ENCODE measurements around the gene FARP1.

FARP1 gene

GRCh38 chr13:98203646-98204326 lies 60.9 kb downstream of the FARP1 start:
- DNase-seq (ENCODE audit: low read depth in 3 of 3) = no peak

- no peak for DNase-seq (ENCODE audit: low read depth in 3 of 3)
Measured at GRCh38 chr13:98204546-98204945, 61.7 kb downstream of the FARP1 start.

GRCh38 chr13:98206946-98207345 lies 64.1 kb downstream of the FARP1 start:
- no peak for DNase-seq (ENCODE audit: low read depth in 3 of 3)

- DNase-seq (ENCODE audit: low read depth in 3 of 3) = no peak
Measured at GRCh38 chr13:98207416-98207815, 64.5 kb downstream of the FARP1 start.

GRCh38 chr13:98208606-98209005 lies 65.7 kb downstream of the FARP1 start:
- no peak for DNase-seq (ENCODE audit: low read depth in 3 of 3)

- no peak for DNase-seq (ENCODE audit: low read depth in 3 of 3)
Measured at GRCh38 chr13:98212763-98213162, 69.9 kb downstream of the FARP1 start.

GRCh38 chr13:98213354-98213753 lies 70.5 kb downstream of the FARP1 start:
- DNase-seq (ENCODE audit: low read depth in 3 of 3) = no peak

- DNase-seq (ENCODE audit: low read depth in 3 of 3) = no peak
Measured at GRCh38 chr13:98214008-98214643, 71.2 kb downstream of the FARP1 start.

- DNase-seq (ENCODE audit: low read depth in 3 of 3) = no peak
Measured at GRCh38 chr13:98214707-98215106, 71.8 kb downstream of the FARP1 start.

- no peak for DNase-seq (ENCODE audit: low read depth in 3 of 3)
Measured at GRCh38 chr13:98215508-98215907, 72.6 kb downstream of the FARP1 start.

GRCh38 chr13:98216135-98216565 lies 73.3 kb downstream of the FARP1 start:
- DNase-seq (ENCODE audit: low read depth in 3 of 3) = no peak

- DNase-seq (ENCODE audit: low read depth in 3 of 3) = no peak
Measured at GRCh38 chr13:98216711-98217285, 73.9 kb downstream of the FARP1 start.

- no peak for DNase-seq (ENCODE audit: low read depth in 3 of 3)
Measured at GRCh38 chr13:98217597-98217996, 74.7 kb downstream of the FARP1 start.

GRCh38 chr13:98219685-98220084 lies 76.8 kb downstream of the FARP1 start:
- no peak for DNase-seq (ENCODE audit: low read depth in 3 of 3)

GRCh38 chr13:98220271-98220791 lies 77.4 kb downstream of the FARP1 start:
- DNase-seq (ENCODE audit: low read depth in 3 of 3) = no peak

GRCh38 chr13:98221234-98221633 lies 78.3 kb downstream of the FARP1 start:
- DNase-seq (ENCODE audit: low read depth in 3 of 3) = no peak

GRCh38 chr13:98222081-98222554 lies 79.2 kb downstream of the FARP1 start:
- DNase-seq (ENCODE audit: low read depth in 3 of 3) = no peak

- DNase-seq (ENCODE audit: low read depth in 3 of 3) = no peak
Measured at GRCh38 chr13:98222816-98223215, 79.9 kb downstream of the FARP1 start.

- DNase-seq (ENCODE audit: low read depth in 3 of 3) = no peak
Measured at GRCh38 chr13:98223741-98224140, 80.8 kb downstream of the FARP1 start.

GRCh38 chr13:98224557-98224956 lies 81.7 kb downstream of the FARP1 start:
- DNase-seq (ENCODE audit: low read depth in 3 of 3) = no peak

GRCh38 chr13:98225036-98225940 lies 82.4 kb downstream of the FARP1 start:
- no peak for DNase-seq (ENCODE audit: low read depth in 3 of 3)

- no peak for DNase-seq (ENCODE audit: low read depth in 3 of 3)
Measured at GRCh38 chr13:98226496-98226895, 83.6 kb downstream of the FARP1 start.

All from stimulated activated CD4-positive, alpha-beta T cell treated with anti-CD3 and anti-CD28 coated beads, TNF-alpha, amount 100 ng/mL, for 4 hours (primary cell).